A673 (cell line): ENCODE measurements around the gene FBXL17.

Experiments used
- CTCF ChIP-seq: fragments of 300-800, 200-600 bp; sonication (generic); conservative IDR thresholded peaks from 2 replicates; pipeline ENCODE4 v1.5.1; 2017; ENCODE audit warnings: low read depth, mild to moderate bottlenecking, antibody characterized with exemption, low read length, moderate library complexity, mixed read lengths
- EZH2 ChIP-seq: fragments of 200-600 bp; sonication (generic); IDR thresholded peaks from 2 replicates; pipeline ENCODE4 v1.6.1; 2017; ENCODE audit warnings: borderline replicate concordance, low read depth, mild to moderate bottlenecking, mixed read lengths, antibody characterized with exemption, low read length; ENCODE audit not compliant: poor library complexity, severe bottlenecking

- TF ChIP-seq CTCF (no peak), EZH2 (no peak)
Measured at GRCh38 chr5:107871023-107871422, 510.9 kb downstream of the FBXL17 start.
